Gastrocnemius medialis (tissue), 4 donors: ENCODE results near the gene R3HDM2. TPM values are rescaled to one million over a fixed set of nuclear protein-coding genes. Genes with fewer than 3 reads are reported as not detected.

Source experiments
- ATAC-seq, 2 donors: fragments of 150-250 bp; one replicate each; pipeline ENCODE4 v1.9.1; 2016
- DNase-seq, 2 donors: peaks; one replicate each; pipeline ENCODE4 v3.0.0-alpha.2; 2019
- H3K27ac ChIP-seq, 4 donors: fragments of 200-600 bp; sonication (generic); 1 replicate in 1 of 4; 2 replicates in 3 of 4; pipeline ENCODE4 v1.5.1; 2016 to 2018; ENCODE audit warnings: mild to moderate bottlenecking in 2 of 4, moderate library complexity in 1 of 4
- H3K27me3 ChIP-seq, 3 donors: fragments of 200-600 bp; sonication (generic) in 2 of 3; 1 replicate in 1 of 3; 2 replicates in 2 of 3; pipeline versions ENCODE4 v1.5.1 to v1.6.0; 2016 to 2019; ENCODE audit warnings: mild to moderate bottlenecking in 1 of 3, moderate library complexity in 1 of 3
- H3K36me3 ChIP-seq, 2 donors: fragments of 200-600 bp; sonication (generic) in 1 of 2; one replicate each; pipeline ENCODE4 v1.5.1; 2017 to 2018
- H3K4me1 ChIP-seq, 2 donors: fragments of 200-600 bp; sonication (generic) in 1 of 2; one replicate each; pipeline ENCODE4 v1.5.1; 2016 to 2017; ENCODE audit warnings: mild to moderate bottlenecking in 2 of 2
- H3K4me3 ChIP-seq, 4 donors: fragments of 200-600 bp; sonication (generic) in 3 of 4; 1 replicate in 1 of 4; 2 replicates in 3 of 4; pipeline ENCODE4 v1.5.1; 2016 to 2019; ENCODE audit warnings: mild to moderate bottlenecking in 2 of 4
- H3K9me3 ChIP-seq, 3 donors: fragments of 200-600 bp; sonication (generic) in 2 of 3; 1 replicate in 1 of 3; 2 replicates in 2 of 3; pipeline ENCODE4 v1.5.1; 2016 to 2019
- POLR2A ChIP-seq, 2 donors: fragments of 450-650 bp; IDR thresholded peaks; one replicate each; pipeline ENCODE4 v1.6.1; 2017; ENCODE audit warnings: antibody characterized with exemption in 2 of 2, mild to moderate bottlenecking in 2 of 2, moderate library complexity in 2 of 2
- in situ Hi-C, 4 donors: fragments of 200-750 bp; cut with MboI; loops; one replicate each; pipeline versions ENCODE4 v1.15.0 to v1.8.0; 2017; ENCODE audit warnings: low sequenced_read_pairs in 4 of 4
- intact Hi-C: fragments of 100-400 bp; cut with DNase I; formaldehyde crosslinking; loops from one replicate; pipeline ENCODE4 v1.15.1; 2023; ENCODE audit warnings: low total_unique reads
- total RNA-seq, 4 donors: library from RNA; depleted of rRNA; stranded (reverse); fragments of >200 nt; gene quantifications; one replicate each; pipeline versions ENCODE4 v1.1.0 to v1.2.3, GENCODE V29; 2016
- TF ChIP-seq, protein P1 (sequence below), 5 experiments: fragments of 450-650 bp in 3 of 5; fragments of 200-600 bp in 2 of 5; sonication (generic) in 2 of 5; IDR thresholded peaks in 4 of 5; conservative IDR thresholded peaks in 1 of 5; 1 replicate in 4 of 5; 2 replicates in 1 of 5; pipeline ENCODE4 v1.5.1; 2016 to 2019; ENCODE audit warnings: antibody characterized with exemption in 5 of 5, mild to moderate bottlenecking in 3 of 5, moderate library complexity in 3 of 5

R3HDM2 gene
- total RNA-seq, 4 donors from 2014 or later: 24.1 to 27.1 (median 25.6) TPM

GRCh38 chr12:57204454-57204853 lies 226.4 kb downstream of the R3HDM2 start:
- H3K36me3 ChIP-seq: peaks cover 0 to 1% of the 10 kb centered on the region in 2 donors

DNA sequence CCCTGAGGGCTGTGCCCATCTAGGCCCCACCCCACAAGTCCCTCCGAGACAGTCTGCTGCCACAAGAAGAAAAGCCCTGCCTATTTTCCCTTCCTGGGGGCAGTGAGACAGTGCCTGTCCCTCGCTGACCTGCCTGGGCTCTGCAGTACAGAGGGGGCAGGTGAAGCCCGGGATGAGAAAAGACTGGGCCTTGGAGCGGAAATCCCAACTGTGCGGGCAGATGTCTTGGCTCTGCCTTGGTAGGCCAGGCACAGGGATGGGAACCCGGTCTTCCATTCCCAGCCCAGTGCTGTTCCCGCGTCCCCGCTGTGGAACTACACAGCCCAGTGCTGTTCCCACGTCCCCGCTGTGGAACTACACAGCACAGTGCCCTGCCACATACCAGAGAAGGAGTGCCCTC lies 227.1 kb downstream of the R3HDM2 start:
- in situ Hi-C loops: no loop called here
- no peak for TF ChIP-seq POLR2A (IDR thresholded peaks at IDR 0.05)
- TF ChIP-seq, protein P1, sequence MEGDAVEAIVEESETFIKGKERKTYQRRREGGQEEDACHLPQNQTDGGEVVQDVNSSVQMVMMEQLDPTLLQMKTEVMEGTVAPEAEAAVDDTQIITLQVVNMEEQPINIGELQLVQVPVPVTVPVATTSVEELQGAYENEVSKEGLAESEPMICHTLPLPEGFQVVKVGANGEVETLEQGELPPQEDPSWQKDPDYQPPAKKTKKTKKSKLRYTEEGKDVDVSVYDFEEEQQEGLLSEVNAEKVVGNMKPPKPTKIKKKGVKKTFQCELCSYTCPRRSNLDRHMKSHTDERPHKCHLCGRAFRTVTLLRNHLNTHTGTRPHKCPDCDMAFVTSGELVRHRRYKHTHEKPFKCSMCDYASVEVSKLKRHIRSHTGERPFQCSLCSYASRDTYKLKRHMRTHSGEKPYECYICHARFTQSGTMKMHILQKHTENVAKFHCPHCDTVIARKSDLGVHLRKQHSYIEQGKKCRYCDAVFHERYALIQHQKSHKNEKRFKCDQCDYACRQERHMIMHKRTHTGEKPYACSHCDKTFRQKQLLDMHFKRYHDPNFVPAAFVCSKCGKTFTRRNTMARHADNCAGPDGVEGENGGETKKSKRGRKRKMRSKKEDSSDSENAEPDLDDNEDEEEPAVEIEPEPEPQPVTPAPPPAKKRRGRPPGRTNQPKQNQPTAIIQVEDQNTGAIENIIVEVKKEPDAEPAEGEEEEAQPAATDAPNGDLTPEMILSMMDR (IDR thresholded peaks at IDR 0.05 in 4 of 5, conservative IDR thresholded peaks at IDR 0.05 in 1 of 5): no peak

More at GRCh38 chr12:57204454-57204853, 226.4 kb downstream of the R3HDM2 start:
- Histone ChIP-seq H3K9me3 (no peaks in the 10 kb centered on the region), H3K4me3 (no peak overlapping the region), H3K27ac (no peak overlapping the region), H3K27me3 (no peaks in the 10 kb centered on the region), H3K4me1 (no peaks in the 10 kb centered on the region)
- TF ChIP-seq, protein P1 (IDR thresholded peaks at IDR 0.05 in 4 of 5, conservative IDR thresholded peaks at IDR 0.05 in 1 of 5): no peak
- TF ChIP-seq POLR2A (IDR thresholded peaks at IDR 0.05): no peak
- in situ Hi-C loops (no loop called here), intact Hi-C loops (no loop called here)
- no peak for ATAC-seq
- no peak for DNase-seq

More for the DNA sequence above, 227.1 kb downstream of the R3HDM2 start:
- no peak for ATAC-seq
- Histone ChIP-seq H3K36me3 (peaks cover 0 to 5% of the 10 kb centered on the region in 2 donors), H3K4me3 (no peak overlapping the region), H3K4me1 (no peaks in the 10 kb centered on the region), H3K27me3 (no peaks in the 10 kb centered on the region), H3K9me3 (no peaks in the 10 kb centered on the region), H3K27ac (no peak overlapping the region)
- DNase-seq: no peak
- intact Hi-C loops: no loop called here

Other genes with a start within 250 kb of the R3HDM2 start
- gene NXPH4, start 214.2 kb downstream of the R3HDM2 start, total RNA-seq: not detected
- gene SHMT2, start 201.3 kb downstream of the R3HDM2 start, total RNA-seq: 100 to 1,000 TPM in 1 of 4 donors, 10 to 100 TPM in 3; 41.3 to 107 (median 46.4) TPM
- 1,000 to 10,000 TPM in 2 of 4 donors, 100 to 1,000 TPM in 2; 459 to 1,596 (median 855) TPM for gene STAC3, start 179.9 kb downstream of the R3HDM2 start, total RNA-seq
- under 1 TPM in 2 of 4 donors, not detected in 2; 0.20 to 0.35 TPM for gene INHBC, start 3.7 kb upstream of the R3HDM2 start, total RNA-seq
- gene INHBE, start 24.3 kb upstream of the R3HDM2 start, total RNA-seq: 1 to 10 TPM in 2 of 4 donors, not detected in 2; 1.5 to 2.2 TPM
- gene GLI1, start 28.7 kb upstream of the R3HDM2 start, total RNA-seq: 1 to 10 TPM in 1 of 4 donors, not detected in 3; 1.0 TPM
- 1 to 10 TPM; 2.7 to 5.1 (median 4.7) TPM for gene ARHGAP9, start 48.8 kb upstream of the R3HDM2 start, total RNA-seq
- 10 to 100 TPM; 37.7 to 81.1 (median 42.0) TPM for gene MARS1, start 57.0 kb upstream of the R3HDM2 start, total RNA-seq
- 10 to 100 TPM; 11.8 to 46.4 (median 17.1) TPM for gene DDIT3, start 89.5 kb upstream of the R3HDM2 start, total RNA-seq
- 10 to 100 TPM in 3 of 4 donors, 1 to 10 TPM in 1; 5.5 to 20.3 (median 12.9) TPM for gene MBD6, start 91.8 kb upstream of the R3HDM2 start, total RNA-seq
- gene DCTN2, start 116.1 kb upstream of the R3HDM2 start, total RNA-seq: 100 to 1,000 TPM; 147 to 265 (median 177) TPM
- under 1 TPM in 2 of 4 donors, not detected in 2; 0.09 to 0.36 TPM for gene KIF5A, start 119.0 kb upstream of the R3HDM2 start, total RNA-seq
- 10 to 100 TPM; 11.2 to 22.0 (median 14.6) TPM for gene PIP4K2C, start 160.1 kb upstream of the R3HDM2 start, total RNA-seq
- gene DTX3, start 173.8 kb upstream of the R3HDM2 start, total RNA-seq: 10 to 100 TPM in 1 of 4 donors, 1 to 10 TPM in 3; 3.5 to 13.8 (median 6.8) TPM
- 1 to 10 TPM; 1.9 to 3.3 (median 2.4) TPM for gene ARHGEF25, start 180.4 kb upstream of the R3HDM2 start, total RNA-seq
- 10 to 100 TPM; 13.2 to 25.5 (median 16.6) TPM for gene B4GALNT1, start 202.2 kb upstream of the R3HDM2 start, total RNA-seq